GM18526 (cell line): ENCODE results near the gene ABCC8.

Experiments
- POLR2A ChIP-seq: IDR thresholded peaks from 3 replicates; pipeline ENCODE4 v1.6.1; 2011; ENCODE audit not compliant: insufficient read length; ENCODE audit errors: extremely low read depth

Gene ABCC8

DNA sequence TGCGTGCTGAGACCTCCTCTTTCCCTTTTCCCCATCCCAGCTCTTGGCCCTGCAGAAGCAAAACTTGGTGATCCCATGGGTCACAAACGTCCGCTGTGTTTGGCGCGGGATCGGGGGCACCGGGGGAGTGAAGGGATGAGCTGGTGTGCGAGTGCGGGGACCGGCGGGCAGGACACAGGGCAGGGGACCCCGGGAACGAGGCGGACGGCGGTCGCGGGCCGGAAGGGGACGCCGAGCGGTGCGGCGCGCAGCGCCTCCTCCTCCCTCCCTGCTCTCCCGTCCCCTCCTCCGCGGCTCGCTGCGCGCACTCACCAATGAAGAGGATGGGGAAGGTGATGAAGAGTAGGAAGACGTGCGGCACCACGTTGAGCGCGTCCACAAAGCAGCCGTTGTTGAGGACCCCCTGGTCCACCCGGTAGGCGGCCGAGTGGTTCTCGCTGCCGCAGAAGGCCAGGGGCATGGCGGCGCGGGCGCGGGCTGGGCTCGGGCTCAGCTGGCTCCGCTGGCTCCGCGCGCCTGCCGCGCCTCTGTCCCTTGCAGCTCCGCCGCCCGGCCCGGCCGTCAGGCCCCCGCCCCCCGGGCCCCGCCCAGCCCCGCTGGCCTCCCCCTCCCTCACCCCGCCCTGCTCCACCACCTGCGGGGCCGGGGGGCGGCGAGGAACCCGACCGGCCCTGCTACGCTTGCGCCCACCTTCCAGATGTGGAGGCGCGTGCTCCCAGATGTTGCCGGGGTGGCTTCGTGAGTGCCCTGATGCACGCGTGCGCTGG lies at the start of gene ABCC8:
ABCC8 (minus strand) TSS at position 529 of the 767 bp plus-strand sequence; CDS start at position 460, 69 bp downstream.
- TF ChIP-seq POLR2A = no peak

DNA sequence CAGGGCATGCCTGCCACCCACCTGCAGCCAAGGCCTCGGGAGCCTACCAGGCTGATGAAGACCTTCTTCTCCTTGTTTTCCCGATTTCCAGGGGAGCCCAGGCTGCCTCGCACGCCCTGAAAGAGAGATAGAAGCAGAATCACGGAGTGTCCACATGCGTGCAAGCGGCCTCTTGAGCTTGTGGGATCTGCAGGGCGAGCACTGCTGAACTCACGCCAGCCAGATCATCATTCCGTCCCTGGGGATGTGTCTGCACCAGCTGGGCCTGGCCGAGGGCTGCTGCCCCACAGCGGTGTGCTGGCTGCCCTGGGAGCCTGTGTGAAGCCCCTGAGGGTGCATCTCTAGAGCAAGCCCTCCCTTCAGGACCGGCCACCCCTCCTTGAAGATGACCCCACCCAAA lies 49.7 kb upstream of the ABCC8 start:
- TF ChIP-seq POLR2A = no peak

- no peak for TF ChIP-seq POLR2A
Measured at GRCh38 chr11:17525570-17525969, 48.9 kb upstream of the ABCC8 start.

DNA sequence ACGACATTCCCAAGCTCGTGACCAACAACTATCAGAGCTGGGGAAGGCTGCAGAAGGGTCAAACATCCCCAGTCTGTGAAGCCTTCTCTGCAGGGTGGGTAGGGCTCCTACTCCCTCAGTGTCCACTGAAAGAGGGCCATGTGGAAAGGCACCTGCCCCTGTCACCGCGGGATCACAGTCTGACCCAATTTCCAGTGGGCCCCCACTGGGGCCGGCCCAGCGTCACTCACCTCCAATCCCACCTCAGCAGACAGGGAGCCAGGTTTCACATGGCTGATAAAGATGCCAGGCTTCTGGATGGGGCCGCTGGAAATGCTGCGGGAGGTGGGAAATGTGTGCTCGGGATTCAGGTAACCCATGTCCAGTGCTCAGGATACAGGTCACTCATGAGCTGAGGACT lies 47.6 kb upstream of the ABCC8 start:
- no peak for TF ChIP-seq POLR2A

GRCh38 chr11:17522655-17523054 lies 46.0 kb upstream of the ABCC8 start:
- TF ChIP-seq POLR2A = no peak

DNA sequence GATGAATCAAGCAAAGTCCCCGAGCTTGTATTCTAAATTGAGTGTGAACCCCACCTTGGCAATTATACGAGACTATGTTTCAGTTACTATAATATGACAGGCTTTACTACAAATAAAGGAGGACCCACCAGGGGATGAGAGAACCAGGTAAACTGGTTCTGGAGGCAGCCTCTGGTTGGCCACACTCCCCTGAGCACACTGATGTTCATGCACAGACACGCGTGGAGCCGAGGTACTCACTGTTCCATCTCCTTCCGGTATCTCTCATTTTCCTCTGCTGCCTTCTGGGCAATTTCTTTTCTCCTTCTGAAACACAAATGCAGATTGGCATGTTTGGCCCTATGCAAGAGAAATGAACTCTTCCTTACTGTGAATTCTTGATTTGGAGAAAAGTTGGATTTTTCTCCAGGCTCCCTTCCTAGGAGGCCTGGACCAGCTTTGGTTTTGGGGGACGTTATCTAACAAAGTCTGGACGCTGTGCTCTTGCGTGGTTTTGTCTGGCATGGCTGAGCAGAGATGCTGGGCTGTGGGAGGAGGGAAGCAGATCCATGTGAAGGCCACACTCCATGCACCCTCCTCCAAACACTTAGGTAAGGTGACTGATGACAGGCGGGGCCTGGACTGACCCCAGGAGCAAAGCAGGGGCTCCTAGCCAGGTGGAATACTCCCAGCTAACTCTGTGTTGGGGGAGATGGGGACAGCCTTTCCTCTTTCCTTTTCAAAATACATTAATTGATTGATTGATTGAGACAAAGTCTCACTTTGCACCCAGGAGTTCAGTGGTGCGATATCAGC lies 44.7 kb upstream of the ABCC8 start:
- TF ChIP-seq POLR2A = no peak

DNA sequence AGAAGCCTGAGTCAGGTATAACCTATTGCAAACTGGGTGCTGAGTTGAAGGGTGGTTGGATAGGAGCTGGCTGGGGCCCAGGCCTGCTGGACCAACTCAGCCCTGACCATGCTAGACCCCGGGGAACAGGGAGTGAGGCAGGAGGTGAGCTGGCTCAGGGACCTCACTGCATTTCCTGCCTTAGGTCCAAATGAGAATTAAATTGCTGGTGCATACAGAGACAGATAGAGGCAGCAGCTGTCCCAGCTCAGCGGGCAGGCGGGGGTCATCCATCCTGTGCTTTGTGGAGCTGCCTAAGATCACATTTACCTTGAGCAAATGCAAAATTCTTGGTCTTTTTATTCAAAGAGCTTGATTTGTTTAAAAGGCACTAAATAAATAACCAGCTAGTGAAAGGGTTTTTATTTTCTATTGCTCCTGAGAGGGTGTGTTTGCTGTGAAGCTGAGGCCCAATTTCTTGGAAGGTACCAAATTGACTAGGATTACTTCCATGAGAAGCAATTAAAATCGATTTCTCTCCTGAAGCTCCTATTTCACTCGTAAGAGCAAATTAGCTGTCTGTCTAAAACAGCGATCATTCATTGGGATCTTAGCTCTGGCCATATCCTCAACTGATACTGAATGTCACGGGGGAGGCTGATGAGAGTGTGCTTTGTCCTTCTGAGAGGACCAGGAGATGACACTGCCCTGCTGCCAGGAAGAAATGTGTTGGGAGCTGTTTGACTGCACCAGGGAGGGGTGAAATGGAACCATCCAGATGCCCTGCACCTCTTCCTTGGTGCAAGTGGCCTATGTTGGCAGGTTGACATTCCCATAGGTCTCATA lies 42.6 kb upstream of the ABCC8 start:
- no peak for TF ChIP-seq POLR2A

GRCh38 chr11:17518366-17518765 lies 41.7 kb upstream of the ABCC8 start:
- no peak for TF ChIP-seq POLR2A

GRCh38 chr11:17517186-17517585 lies 40.5 kb upstream of the ABCC8 start:
- TF ChIP-seq POLR2A = no peak

GRCh38 chr11:17516551-17517150 lies 40.0 kb upstream of the ABCC8 start:
- no peak for TF ChIP-seq POLR2A

DNA sequence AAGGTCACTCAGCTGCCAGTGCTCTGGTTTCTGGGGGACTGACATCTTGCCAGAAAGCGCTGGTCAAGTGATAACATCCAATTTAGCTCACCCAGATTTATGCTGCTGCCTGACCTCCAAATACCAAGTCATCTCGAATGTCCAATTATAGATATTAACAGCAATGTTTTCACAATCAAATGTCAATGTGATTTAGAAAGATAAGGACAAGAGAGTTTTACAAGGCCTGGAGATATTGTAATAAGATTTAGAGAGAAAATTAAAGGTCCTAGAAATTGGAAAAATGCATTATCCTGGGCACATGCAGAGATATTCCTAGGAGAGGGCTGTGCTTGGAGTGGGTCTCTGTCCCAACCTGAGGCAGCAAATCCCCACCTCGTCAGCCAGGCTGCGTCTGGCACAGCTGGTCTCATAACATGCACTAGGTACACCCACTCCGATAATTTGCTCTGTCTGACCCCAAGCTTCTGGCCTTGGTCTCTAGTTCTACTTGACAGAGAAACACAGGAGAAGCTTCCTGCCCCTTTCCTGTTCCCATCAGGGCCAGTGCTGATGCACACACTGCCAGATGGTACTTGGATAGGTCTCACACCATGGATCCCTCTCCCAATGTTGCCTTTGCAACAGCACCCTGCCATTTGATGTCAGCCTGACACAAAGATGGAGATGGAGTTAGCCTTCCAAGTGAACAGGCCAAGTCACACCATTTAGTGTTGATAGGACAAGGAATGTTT lies 39.0 kb upstream of the ABCC8 start:
- TF ChIP-seq POLR2A = no peak

DNA sequence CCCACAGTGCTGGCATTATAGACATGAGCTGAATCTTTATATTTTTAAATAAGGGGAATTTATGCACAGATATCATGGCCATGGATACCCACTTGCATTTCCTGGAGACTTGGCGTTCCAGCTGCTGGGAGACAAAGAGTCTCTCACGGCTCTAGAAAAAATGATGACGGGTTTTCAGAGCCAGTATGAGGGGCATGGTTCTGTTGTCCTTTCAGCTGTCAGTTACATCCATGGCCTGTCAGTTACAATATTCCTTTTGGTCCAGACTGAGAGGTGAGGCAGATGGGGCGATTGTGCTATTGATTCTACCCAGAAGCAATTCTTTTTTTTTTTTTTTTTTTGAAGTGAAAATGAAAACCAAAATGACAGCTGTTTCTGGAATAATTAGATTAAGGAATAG lies 37.8 kb upstream of the ABCC8 start:
- no peak for TF ChIP-seq POLR2A

- TF ChIP-seq POLR2A = no peak
Measured at GRCh38 chr11:17513853-17514252, 37.2 kb upstream of the ABCC8 start.

DNA sequence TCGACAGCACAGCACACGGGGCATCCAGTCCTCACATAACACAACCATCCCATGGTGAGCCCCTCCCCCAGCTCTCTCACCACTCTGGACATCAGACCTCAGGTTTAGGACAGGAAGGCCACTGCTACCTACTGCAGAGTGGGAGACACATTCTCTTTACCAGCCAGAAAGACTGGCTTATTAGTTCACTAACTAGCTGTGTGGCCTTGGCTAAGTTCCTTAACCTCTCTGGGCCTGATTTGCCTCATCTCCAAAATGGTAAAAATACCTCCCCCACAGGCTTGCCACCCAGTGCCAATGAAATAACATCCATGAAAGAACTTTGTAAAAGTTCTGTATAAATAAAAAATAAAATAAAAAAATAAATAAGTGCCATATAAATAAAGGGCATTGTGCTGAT lies 35.5 kb upstream of the ABCC8 start:
- TF ChIP-seq POLR2A = no peak
